Measurements from ENCODE around the gene CROCC. TPM values are rescaled to one million over a fixed set of nuclear protein-coding genes. Genes with fewer than 3 reads are reported as not detected.

CROCC gene
- total and polyA plus RNA-seq, 2 donors from 2014 or later, result 10.6 to 30.5 TPM

DNA sequence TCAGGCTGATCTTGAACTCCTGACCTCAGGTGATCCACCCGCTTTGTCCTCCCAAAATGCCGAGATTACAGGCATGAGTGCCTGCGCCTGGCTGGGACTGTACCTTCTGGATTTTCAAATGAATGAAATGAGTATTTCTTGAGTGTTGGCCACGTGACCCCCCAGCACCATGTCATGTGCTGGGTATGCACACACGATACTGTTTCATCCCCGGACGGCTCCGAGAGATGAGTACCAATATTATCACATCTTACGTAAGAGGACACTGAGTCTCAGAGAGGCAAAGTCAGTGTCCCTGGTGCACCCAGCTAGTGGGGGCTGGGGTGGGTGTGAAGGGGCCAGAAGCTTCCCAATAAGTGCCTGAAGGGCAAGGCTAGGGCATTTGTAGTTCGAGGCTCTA, 780 bp upstream of the CROCC start:
- peaks cover 0 to 10% (median 0%) of the 10 kb centered on the region in 3 donors for H3K4me1 ChIP-seq (ENCODE audit: control insufficient read depth in 2 of 3, insufficient read depth in 2 of 3, low read depth in 1 of 3, low read length in 3 of 3)
- intact Hi-C loops (cut with DNase I), result no loop called here
- H3K9ac ChIP-seq (ENCODE audit: low read length in 3 of 3), result no peak overlapping the region
- H3K4me3 ChIP-seq (ENCODE audit: low read length in 3 of 3), result no peak overlapping the region
- FAIRE-seq (no peak), DNase-seq (peak in 2 of 5 donors; percentile 52 to 67)
- no peak overlapping the region for H3K27ac ChIP-seq (ENCODE audit: low read depth in 2 of 2, low read length in 2 of 2)
- no peaks in the 10 kb centered on the region for H3K9me3 ChIP-seq (ENCODE audit: control insufficient read depth in 2 of 3, insufficient read depth in 1 of 3, low read length in 3 of 3)
- H3K27me3 ChIP-seq (ENCODE audit: control insufficient read depth, insufficient read depth, low read length), result no peaks in the 10 kb centered on the region
- H3K36me3 ChIP-seq (ENCODE audit: control insufficient read depth in 2 of 3, insufficient read depth in 3 of 3, low read length in 3 of 3), result no peaks in the 10 kb centered on the region
- no peak for TF ChIP-seq CTCF (IDR thresholded peaks at IDR 0.05; ENCODE audit: borderline replicate concordance, extremely low read depth, insufficient read depth)

DNA sequence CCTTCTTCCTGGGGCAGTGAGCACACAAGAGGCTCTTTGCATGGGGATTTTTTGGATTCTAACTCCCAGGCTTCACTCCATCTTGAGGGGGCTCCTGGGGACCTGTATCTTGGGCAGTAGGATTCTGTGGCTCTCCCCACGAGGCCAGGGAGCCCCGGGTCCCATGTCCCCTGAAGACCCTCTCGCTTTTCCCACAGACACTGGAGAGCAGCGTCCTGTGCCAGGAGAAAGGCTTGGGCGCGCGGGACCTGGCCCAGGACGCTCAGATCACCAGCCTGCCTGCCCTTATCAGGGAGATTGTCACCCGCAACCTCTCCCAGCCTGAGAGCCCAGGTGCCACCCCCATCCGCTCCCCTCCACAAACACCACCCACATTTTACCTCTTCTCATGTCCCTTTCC, 735 bp downstream of the CROCC start:
- Histone ChIP-seq H3K27ac (ENCODE audit: low read depth in 2 of 2, low read length in 2 of 2) (no peak overlapping the region), H3K4me3 (ENCODE audit: low read length in 3 of 3) (no peak overlapping the region), H3K4me1 (ENCODE audit: control insufficient read depth in 2 of 3, insufficient read depth in 2 of 3, low read depth in 1 of 3, low read length in 3 of 3) (peaks cover 0 to 10% (median 0%) of the 10 kb centered on the region in 3 donors), H3K36me3 (ENCODE audit: control insufficient read depth in 2 of 3, insufficient read depth in 3 of 3, low read length in 3 of 3) (no peaks in the 10 kb centered on the region), H3K9me3 (ENCODE audit: control insufficient read depth in 2 of 3, insufficient read depth in 1 of 3, low read length in 3 of 3) (no peaks in the 10 kb centered on the region), H3K27me3 (ENCODE audit: control insufficient read depth, insufficient read depth, low read length) (no peaks in the 10 kb centered on the region), H3K9ac (ENCODE audit: low read length in 3 of 3) (no peak overlapping the region)
- no peak for TF ChIP-seq CTCF (IDR thresholded peaks at IDR 0.05; ENCODE audit: borderline replicate concordance, extremely low read depth, insufficient read depth)
- intact Hi-C loops (cut with DNase I), result no loop called here
- DNase-seq, result peak in 1 of 5 donors; percentile 70
- no peak for FAIRE-seq

DNA sequence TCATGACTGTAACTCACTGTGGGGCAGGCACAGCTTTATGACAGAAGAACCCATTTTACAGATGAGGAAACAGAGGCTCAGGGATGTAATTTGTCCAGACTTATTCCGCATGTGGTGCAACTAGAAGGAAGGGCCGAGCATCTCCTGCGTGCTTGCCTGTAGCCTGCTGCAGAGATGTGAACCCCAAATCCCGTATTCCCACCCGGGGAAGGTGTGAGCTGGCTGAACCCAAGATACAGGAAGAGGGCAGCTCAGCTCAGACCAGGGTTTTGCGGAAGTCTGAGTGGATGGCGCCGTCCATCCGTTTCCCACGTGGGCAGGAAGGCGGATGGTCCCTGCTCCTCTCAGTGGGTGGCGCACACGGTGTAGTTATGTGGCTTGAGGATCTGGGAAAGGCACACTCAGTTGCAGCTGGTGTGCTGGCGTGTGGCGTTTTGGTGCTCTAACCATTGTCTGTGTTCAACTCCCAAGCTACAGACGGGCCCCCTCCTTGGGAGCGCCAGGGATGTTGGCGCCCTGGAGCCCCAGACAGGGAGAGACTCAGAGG, 1.2 kb downstream of the CROCC start:
- H3K4me1 ChIP-seq (ENCODE audit: control insufficient read depth in 2 of 3, insufficient read depth in 2 of 3, low read depth in 1 of 3, low read length in 3 of 3), result peaks cover 0 to 10% (median 0%) of the 10 kb centered on the region in 3 donors
- no peak for TF ChIP-seq CTCF (IDR thresholded peaks at IDR 0.05; ENCODE audit: borderline replicate concordance, extremely low read depth, insufficient read depth)
- DNase-seq (peak in 1 of 5 donors; percentile 73), FAIRE-seq (no peak)
- H3K36me3 ChIP-seq (ENCODE audit: control insufficient read depth in 2 of 3, insufficient read depth in 3 of 3, low read length in 3 of 3), result no peaks in the 10 kb centered on the region
- H3K27ac ChIP-seq (ENCODE audit: low read depth in 2 of 2, low read length in 2 of 2), result no peak overlapping the region
- no peaks in the 10 kb centered on the region for H3K9me3 ChIP-seq (ENCODE audit: control insufficient read depth in 2 of 3, insufficient read depth in 1 of 3, low read length in 3 of 3)
- no peak overlapping the region for H3K9ac ChIP-seq (ENCODE audit: low read length in 3 of 3)
- intact Hi-C loops (cut with DNase I), result no loop called here
- no peak overlapping the region for H3K4me3 ChIP-seq (ENCODE audit: low read length in 3 of 3)
- no peaks in the 10 kb centered on the region for H3K27me3 ChIP-seq (ENCODE audit: control insufficient read depth, insufficient read depth, low read length)

All from kidney (tissue), 14 donors.